SU-DHL-6 (cell line): ENCODE data around the gene ENKD1.

Source experiments
- H2AFZ ChIP-seq: fragments of 200-600 bp; sonication (generic); 2 replicates; pipeline ENCODE4 v1.6.1; 2014; ENCODE audit warnings: low read depth, mild to moderate bottlenecking, moderate library complexity, mixed read lengths, antibody characterized with exemption, low read length; ENCODE audit not compliant: severe bottlenecking
- H3F3A ChIP-seq: fragments of 200-600 bp; shearing (Covaris generic); 2 replicates; pipeline ENCODE4 v1.6.0; 2016; ENCODE audit warnings: antibody characterized with exemption, mild to moderate bottlenecking; ENCODE audit not compliant: insufficient read depth
- H3K27ac ChIP-seq: fragments of 200-600 bp; sonication (generic); 2 replicates; pipeline ENCODE4 v1.5.1; 2016; ENCODE audit warnings: low read depth, mild to moderate bottlenecking, low read length, moderate library complexity, mixed read lengths
- H3K27me3 ChIP-seq: fragments of 200-600 bp; sonication (generic), shearing (Covaris generic); 2 replicates; pipeline ENCODE4 v1.6.0; 2014; ENCODE audit warnings: mild to moderate bottlenecking, low read length
- H3K36me3 ChIP-seq: fragments of 200-600 bp; sonication (generic); 2 replicates; pipeline ENCODE4 v1.6.1; 2014; ENCODE audit warnings: mild to moderate bottlenecking, low read length, mixed read lengths
- H3K4me2 ChIP-seq: fragments of 300-600, 200-600 bp; shearing (Covaris generic), sonication (generic); 2 replicates; pipeline ENCODE4 v1.6.0; 2014; ENCODE audit warnings: low read length, low read depth, mild to moderate bottlenecking; ENCODE audit not compliant: poor library complexity, severe bottlenecking
- H3K4me3 ChIP-seq: fragments of 200-600 bp; sonication (generic); 2 replicates; pipeline ENCODE4 v1.5.1; 2014; ENCODE audit warnings: antibody characterized with exemption, low read length, mild to moderate bottlenecking, mixed read lengths; ENCODE audit not compliant: insufficient read depth, poor library complexity, severe bottlenecking
- H3K79me2 ChIP-seq: fragments of 200-600 bp; sonication (generic); 2 replicates; pipeline ENCODE4 v1.6.1; 2014; ENCODE audit warnings: mild to moderate bottlenecking, low read length, moderate library complexity; ENCODE audit not compliant: insufficient read depth
- H3K9ac ChIP-seq: fragments of 200-600 bp; sonication (generic); 2 replicates; pipeline ENCODE4 v1.7.0; 2014; ENCODE audit warnings: mild to moderate bottlenecking, low read length
- H3K9me2 ChIP-seq: fragments of 200-600 bp; sonication (generic); replicated peaks from 2 replicates; pipeline ENCODE4 v1.6.1; 2014; ENCODE audit warnings: low read length; ENCODE audit not compliant: insufficient read depth
- H3K9me3 ChIP-seq: fragments of 200-600 bp; sonication (generic); 2 replicates; pipeline ENCODE4 v1.6.1; 2014; ENCODE audit warnings: low read length, mixed read lengths; ENCODE audit not compliant: insufficient read depth
- H4K20me1 ChIP-seq: fragments of 200-600 bp; sonication (generic); 2 replicates; pipeline ENCODE4 v1.6.1; 2014; ENCODE audit warnings: low read depth, mild to moderate bottlenecking, antibody characterized with exemption, low read length, moderate library complexity, mixed read lengths
- CTCF ChIP-seq: fragments of 200-600 bp; sonication (generic); IDR thresholded peaks from one replicate; pipeline ENCODE4 v1.5.1; 2017; ENCODE audit warnings: antibody characterized with exemption, mild to moderate bottlenecking, low read length, moderate library complexity; ENCODE audit not compliant: insufficient read depth, poor library complexity, severe bottlenecking
- EZH2phosphoT487 ChIP-seq: fragments of 200-600 bp; sonication (generic), shearing (Covaris generic); conservative IDR thresholded peaks from 2 replicates; pipeline ENCODE4 v1.6.1; 2018; ENCODE audit warnings: mild to moderate bottlenecking, antibody characterized with exemption, low read length, moderate library complexity, mixed read lengths

The ENKD1 gene

DNA sequence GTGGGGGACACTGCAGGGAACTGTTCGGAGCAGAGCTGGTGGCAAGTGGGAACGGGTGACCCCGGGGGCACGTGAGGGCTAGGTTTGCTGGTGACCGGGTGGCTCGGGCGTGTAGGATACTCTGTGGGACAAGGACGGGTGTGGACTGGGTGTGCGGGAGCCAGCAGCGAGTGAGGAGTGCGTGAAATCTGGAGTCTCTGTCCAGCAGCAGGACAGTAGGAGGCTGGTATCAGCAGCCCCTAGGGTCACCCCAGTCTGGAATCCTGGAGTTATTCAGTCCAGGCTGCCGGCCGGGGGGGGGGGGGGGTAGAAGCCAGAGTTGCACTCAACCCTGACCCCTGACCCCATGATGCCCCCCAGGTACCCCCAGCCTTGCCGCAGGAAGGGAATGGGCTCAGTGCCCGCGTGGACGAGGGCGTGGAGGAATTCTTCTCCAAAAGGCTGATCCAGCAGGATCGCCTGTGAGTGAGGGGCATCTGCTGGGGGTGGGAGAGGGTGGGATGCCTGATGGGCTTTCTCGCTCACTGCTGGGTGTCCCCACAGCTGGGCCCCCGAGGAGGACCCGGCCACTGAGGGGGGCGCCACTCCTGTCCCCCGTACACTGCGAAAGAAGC is 12.7 kb downstream of the ENKD1 start:
- H3K4me3 ChIP-seq: no peak overlapping the region

DNA sequence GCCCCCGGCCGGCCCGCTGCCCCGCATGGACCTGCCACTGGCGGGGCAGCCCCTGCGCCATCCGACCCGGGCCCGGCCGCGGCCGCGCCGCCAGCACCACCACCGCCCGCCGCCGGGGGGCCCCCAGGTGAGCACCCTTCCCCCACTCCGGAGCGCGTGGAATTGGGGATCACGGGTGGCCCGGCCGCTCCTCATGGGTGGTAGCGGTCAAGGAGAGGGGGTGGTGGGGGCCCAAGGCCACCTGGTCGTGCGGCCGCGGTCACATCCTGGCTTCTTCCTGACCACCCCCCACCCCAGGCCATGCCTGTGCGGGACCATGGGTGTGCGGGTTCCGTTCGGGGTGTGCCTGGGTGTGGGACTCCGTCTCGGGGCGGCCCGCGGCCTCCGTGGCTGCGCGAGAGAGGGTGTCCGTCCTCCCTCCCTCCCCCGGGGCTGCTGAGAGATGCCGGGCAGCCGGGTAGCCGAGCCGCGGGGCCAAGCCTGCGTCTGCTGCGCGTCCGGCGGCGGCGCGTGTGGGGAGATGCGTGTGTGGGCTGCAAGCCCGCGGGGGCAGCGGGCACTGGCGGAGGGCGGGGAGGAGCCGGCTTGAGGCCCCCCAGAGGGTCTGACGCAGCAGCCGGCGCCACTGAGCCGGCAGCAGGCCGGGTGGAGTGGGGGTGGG is 13.3 kb downstream of the ENKD1 start:
- H3K27me3 ChIP-seq: no peaks in the 10 kb centered on the region
- no peak overlapping the region for H3K4me3 ChIP-seq
- TF ChIP-seq CTCF: no peak
- TF ChIP-seq EZH2phosphoT487: no peak
- H3K27ac ChIP-seq: no peak overlapping the region
- no peaks in the 10 kb centered on the region for H3K9me2 ChIP-seq
- no peak overlapping the region for H3K4me2 ChIP-seq
- no peaks in the 10 kb centered on the region for H4K20me1 ChIP-seq
- peaks cover 7% of the 10 kb centered on the region; the same call in 1 of the 2 replicates for H3F3A ChIP-seq
- no peak overlapping the region for H3K9ac ChIP-seq
- H3K36me3 ChIP-seq: no peaks in the 10 kb centered on the region
- no peak overlapping the region for H2AFZ ChIP-seq
- no peaks in the 10 kb centered on the region for H3K9me3 ChIP-seq
- no peaks in the 10 kb centered on the region for H3K79me2 ChIP-seq

More for the DNA sequence above, 12.7 kb downstream of the ENKD1 start:
- Histone ChIP-seq H3K9me3 (no peaks in the 10 kb centered on the region), H4K20me1 (no peaks in the 10 kb centered on the region), H3K27me3 (no peaks in the 10 kb centered on the region), H3K9me2 (no peaks in the 10 kb centered on the region), H3F3A (peaks cover 7% of the 10 kb centered on the region; the same call in 1 of the 2 replicates), H3K27ac (no peak overlapping the region), H2AFZ (no peak overlapping the region), H3K36me3 (no peaks in the 10 kb centered on the region), H3K79me2 (no peaks in the 10 kb centered on the region), H3K4me2 (no peak overlapping the region), H3K9ac (no peak overlapping the region)
- TF ChIP-seq CTCF: no peak
- no peak for TF ChIP-seq EZH2phosphoT487

GRCh38 chr16:67652578-67653127 is 13.9 kb downstream of the ENKD1 start:
- no peaks in the 10 kb centered on the region for H4K20me1 ChIP-seq
- H3K9me3 ChIP-seq: no peaks in the 10 kb centered on the region
- H3K79me2 ChIP-seq: no peaks in the 10 kb centered on the region
- H3K27ac ChIP-seq: no peak overlapping the region
- no peaks in the 10 kb centered on the region for H3K9me2 ChIP-seq
- H3K4me3 ChIP-seq: no peak overlapping the region
- H3K9ac ChIP-seq: no peak overlapping the region
- peaks cover 7% of the 10 kb centered on the region; the same call in 1 of the 2 replicates for H3F3A ChIP-seq
- H3K27me3 ChIP-seq: no peaks in the 10 kb centered on the region
- H3K36me3 ChIP-seq: no peaks in the 10 kb centered on the region
- TF ChIP-seq EZH2phosphoT487 (no peak), CTCF (no peak)
- no peak overlapping the region for H2AFZ ChIP-seq
- no peak overlapping the region for H3K4me2 ChIP-seq
